IMR-90 (cell line): Measurements from ENCODE around the gene PROK2. TPM values are rescaled to one million over a fixed set of nuclear protein-coding genes. Genes with fewer than 3 reads are reported as not detected.

Source experiments
- ATAC-seq: fragments of 200-7000 bp; cut with Tn5 transposase; 2 replicates; pipeline ENCODE4 v1.9.1; 2020; ENCODE audit warnings: low read depth, mild to moderate bottlenecking, moderate library complexity
- BruUV-seq: library from RNA; stranded (reverse); fragments of 400-500 nt; replicated peaks from 2 replicates; lab custom pipeline; 2021; lab: Mats Ljungman, UMichigan
- CTCF ChIA-PET: fragments of 300-600 bp; formaldehyde crosslinking; extraction: SDS; loops from one replicate; lab custom pipeline; 2021; ENCODE audit warnings: antibody characterized with exemption; lab: Yijun Ruan, JAX
- POLR2A ChIA-PET: fragments of 300-600 bp; sonication (Branson Sonifier 250); formaldehyde crosslinking; loops from one replicate; lab custom pipeline; 2022; ENCODE audit warnings: antibody characterized with exemption; ENCODE audit not compliant: unreplicated experiment; lab: Charles Lee
- DNase-seq: peaks from one replicate; pipeline ENCODE4 v3.0.0; 2013
- H2AFZ ChIP-seq: replicated peaks from 2 replicates; pipeline ENCODE3; 2013; ENCODE audit warnings: low read length, mild to moderate bottlenecking; ENCODE audit not compliant: poor library complexity
- H2AK5ac ChIP-seq: 2 replicates; pipeline ENCODE4 v1.6.1; 2013; ENCODE audit warnings: low read depth, low read length, inconsistent platforms
- H2AK9ac ChIP-seq: replicated peaks from 2 replicates; pipeline ENCODE3; 2013; ENCODE audit warnings: mild to moderate bottlenecking, low read depth, low read length, moderate library complexity; ENCODE audit not compliant: poor library complexity
- H2BK120ac ChIP-seq: 2 replicates; pipeline ENCODE4 v1.6.1; 2013; ENCODE audit warnings: low read depth, low read length, inconsistent platforms
- H2BK15ac ChIP-seq: 3 replicates; pipeline ENCODE4 v1.6.1; 2013; ENCODE audit warnings: low read depth, low read length, inconsistent platforms
- H2BK20ac ChIP-seq: 2 replicates; pipeline ENCODE4 v1.6.1; 2013; ENCODE audit warnings: low read depth, mild to moderate bottlenecking, inconsistent platforms, low read length, moderate library complexity
- H2BK5ac ChIP-seq: 2 replicates; pipeline ENCODE4 v1.6.1; 2013; ENCODE audit warnings: mild to moderate bottlenecking, low read depth, low read length, inconsistent platforms; ENCODE audit not compliant: poor library complexity, severe bottlenecking
- H3K14ac ChIP-seq: replicated peaks from 2 replicates; pipeline ENCODE4 v1.6.1; 2013; ENCODE audit warnings: low read depth, low read length, inconsistent platforms
- H3K18ac ChIP-seq: 2 replicates; pipeline ENCODE4 v1.6.1; 2013; ENCODE audit warnings: low read depth, low read length, control low read depth
- H3K23ac ChIP-seq: 2 replicates; pipeline ENCODE4 v1.6.1; 2013; ENCODE audit warnings: low read depth, low read length, inconsistent platforms
- H3K27ac ChIP-seq: 2 replicates; pipeline ENCODE4 v1.5.1; 2013; ENCODE audit warnings: mild to moderate bottlenecking, control low read depth, low read length; ENCODE audit not compliant: insufficient read depth
- H3K27me3 ChIP-seq: 2 replicates; pipeline ENCODE4 v1.6.1; 2013; ENCODE audit warnings: low read length; ENCODE audit not compliant: control insufficient read depth, insufficient read depth
- H3K36me3 ChIP-seq: 2 replicates; pipeline ENCODE4 v1.6.1; 2013; ENCODE audit warnings: low read length, mixed read lengths; ENCODE audit not compliant: control insufficient read depth, insufficient read depth
- H3K4ac ChIP-seq: 2 replicates; pipeline ENCODE4 v1.6.1; 2013; ENCODE audit warnings: low read depth, low read length, inconsistent platforms
- H3K4me1 ChIP-seq: 2 replicates; pipeline ENCODE4 v1.6.1; 2013; ENCODE audit warnings: low read length, mixed read lengths; ENCODE audit not compliant: control insufficient read depth, insufficient read depth
- H3K4me2 ChIP-seq: 2 replicates; pipeline ENCODE4 v1.6.1; 2013; ENCODE audit warnings: low read depth, mild to moderate bottlenecking, control low read depth, low read length, moderate library complexity
- H3K4me3 ChIP-seq: 2 replicates; pipeline ENCODE4 v1.5.1; 2013; ENCODE audit warnings: low read depth, mild to moderate bottlenecking, control low read depth, low read length, moderate library complexity; ENCODE audit not compliant: insufficient read depth
- H3K56ac ChIP-seq: 2 replicates; pipeline ENCODE4 v1.6.1; 2013; ENCODE audit warnings: low read length, inconsistent platforms; ENCODE audit not compliant: insufficient read depth; ENCODE audit errors: extremely low read depth
- H3K79me1 ChIP-seq, 2 experiments: 2 replicates each; pipeline ENCODE4 v1.6.1; 2013; ENCODE audit warnings: low read length in 2 of 2, inconsistent platforms in 1 of 2, low read depth in 1 of 2
- H3K9ac ChIP-seq: 2 replicates; pipeline ENCODE4 v1.6.1; 2013; ENCODE audit warnings: low read depth, low read length, control low read depth
- H3K9me1 ChIP-seq: 2 replicates; pipeline ENCODE4 v1.6.1; 2013; ENCODE audit warnings: low read length, inconsistent platforms; ENCODE audit not compliant: insufficient read depth
- H3K9me3 ChIP-seq: 2 replicates; pipeline ENCODE4 v1.6.1; 2013; ENCODE audit warnings: low read length; ENCODE audit not compliant: control insufficient read depth, insufficient read depth
- H4K20me1 ChIP-seq: 2 replicates; pipeline ENCODE4 v1.6.1; 2013; ENCODE audit warnings: low read length, inconsistent platforms; ENCODE audit not compliant: insufficient read depth
- H4K5ac ChIP-seq: 2 replicates; pipeline ENCODE4 v1.6.1; 2013; ENCODE audit warnings: mild to moderate bottlenecking, low read depth, low read length, control low read depth
- H4K8ac ChIP-seq, 2 experiments: 2 replicates each; pipeline ENCODE4 v1.6.1; 2013; ENCODE audit warnings: low read depth in 2 of 2, low read length in 2 of 2, control low read depth in 1 of 2, inconsistent platforms in 1 of 2
- H4K91ac ChIP-seq: 2 replicates; pipeline ENCODE4 v1.6.1; 2013; ENCODE audit warnings: low read depth, low read length, inconsistent platforms; ENCODE audit not compliant: insufficient read depth
- BHLHE40 ChIP-seq: fragments of 150-350 bp; IDR thresholded peaks from 2 replicates; pipeline ENCODE4 v1.6.1; 2016; ENCODE audit warnings: mild to moderate bottlenecking, low read depth, low read length
- CHD1 ChIP-seq: IDR thresholded peaks from 2 replicates; pipeline ENCODE4 v1.6.1; 2012; ENCODE audit warnings: low read depth, low read length, improper control_type of control experiment
- ELK1 ChIP-seq: fragments of 150-350 bp; IDR thresholded peaks from 2 replicates; pipeline ENCODE4 v1.6.1; 2016; ENCODE audit warnings: low read depth, mild to moderate bottlenecking, low read length, moderate library complexity, borderline replicate concordance
- MAFK ChIP-seq: IDR thresholded peaks from 2 replicates; pipeline ENCODE4 v1.6.1; 2012; ENCODE audit warnings: low read depth, low read length, improper control_type of control experiment
- MAZ ChIP-seq: IDR thresholded peaks from 2 replicates; pipeline ENCODE4 v1.6.1; 2012; ENCODE audit warnings: low read depth, mild to moderate bottlenecking, low read length, improper control_type of control experiment, moderate library complexity, borderline replicate concordance
- MXI1 ChIP-seq: IDR thresholded peaks from 2 replicates; pipeline ENCODE4 v1.6.1; 2012; ENCODE audit warnings: low read depth, mild to moderate bottlenecking, low read length, moderate library complexity, borderline replicate concordance
- NFE2L2 ChIP-seq: fragments of 150-350 bp; IDR thresholded peaks from 2 replicates; pipeline ENCODE4 v1.6.1; 2016; ENCODE audit warnings: low read depth, mild to moderate bottlenecking, low read length
- POLR2A ChIP-seq: IDR thresholded peaks from 2 replicates; pipeline ENCODE4 v1.6.1; 2012; ENCODE audit warnings: mild to moderate bottlenecking, low read depth, low read length
- RAD21 ChIP-seq: IDR thresholded peaks from 2 replicates; pipeline ENCODE4 v1.6.1; 2012; ENCODE audit warnings: low read length, improper control_type of control experiment
- RCOR1 ChIP-seq: IDR thresholded peaks from 2 replicates; pipeline ENCODE4 v1.6.1; 2012; ENCODE audit warnings: mild to moderate bottlenecking, low read length, improper control_type of control experiment; ENCODE audit not compliant: insufficient replicate concordance
- RFX5 ChIP-seq: IDR thresholded peaks from 2 replicates; pipeline ENCODE4 v1.8.0; 2012; ENCODE audit warnings: low read depth, mild to moderate bottlenecking, low read length, moderate library complexity
- SMC3 ChIP-seq: fragments of 150-350 bp; IDR thresholded peaks from 2 replicates; pipeline ENCODE4 v1.6.1; 2016; ENCODE audit warnings: low read depth, mild to moderate bottlenecking, antibody characterized with exemption, low read length, moderate library complexity
- USF2 ChIP-seq: fragments of 150-350 bp; IDR thresholded peaks from 2 replicates; pipeline ENCODE4 v1.6.1; 2017; ENCODE audit warnings: mild to moderate bottlenecking, antibody characterized with exemption, low read length, low read depth
- WGBS, 2 experiments: methylation state at CpG; one replicate each; pipeline versions ENCODE4 v1.1.5 to v1.1.7; 2013; ENCODE audit warnings: missing lambda C conversion rate in 2 of 2; ENCODE audit not compliant: insufficient read length in 1 of 2; ENCODE audit errors: extremely low coverage in 2 of 2; 5-methylcytosine and 5-hydroxymethylcytosine counted together
- dilution Hi-C: fragments of 300-500 bp; cut with HindIII; formaldehyde crosslinking; loops from one replicate; pipeline ENCODE4 v1.14.3; 2018; ENCODE audit warnings: low sequenced_read_pairs; ENCODE audit not compliant: unreplicated experiment
- in situ Hi-C: fragments of 300-500 bp; cut with MboI; formaldehyde crosslinking; loops from 3 replicates; pipeline ENCODE4 v1.14.3; 2019; ENCODE audit warnings: low sequenced_read_pairs, inconsistent platforms, mixed read lengths
- intact Hi-C: fragments of 100-400 bp; cut with micrococcal nuclease; formaldehyde crosslinking; loops from 2 replicates; pipeline ENCODE4 v1.10.0; 2022
- polyA plus RNA-seq, 3 experiments: library from polyadenylated mRNA; depleted of rRNA; stranded (reverse); fragments of >200 nt; gene quantifications; 2 replicates each; pipeline ENCODE4 v1.2.3, GENCODE V29; 2012; ENCODE audit warnings: low replicate concordance in 1 of 3
- total RNA-seq: library from RNA; depleted of rRNA; stranded (reverse); fragments of >200 nt; gene quantifications from 2 replicates; pipeline ENCODE4 v1.2.3, GENCODE V29; 2012
- TF ChIP-seq, protein P1 (sequence below): conservative IDR thresholded peaks from 2 replicates; pipeline ENCODE4 v1.5.1; 2012; ENCODE audit warnings: mild to moderate bottlenecking, low read depth, low read length, improper control_type of control experiment

PROK2 gene
- total and polyA plus RNA-seq, 2 of the 4 experiments (the other 2 are of a cell fraction): not detected

DNA sequence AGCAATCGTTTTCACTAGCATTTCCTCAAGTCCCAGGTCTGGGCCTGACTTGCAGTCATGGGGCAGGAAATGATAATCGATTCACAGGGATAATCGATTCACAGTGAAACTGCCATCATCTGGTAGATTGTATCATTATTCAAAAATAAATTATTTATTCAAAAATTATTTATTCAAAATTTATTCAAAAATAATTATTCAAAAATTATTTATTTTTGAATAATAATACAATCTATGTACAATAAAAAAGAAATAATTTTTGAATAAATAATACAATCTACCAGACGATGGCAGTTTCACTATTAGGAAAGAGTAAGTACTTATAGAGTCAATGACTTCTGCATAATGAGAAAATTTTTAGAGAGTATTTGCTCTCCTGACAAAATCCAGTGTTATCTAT, 28.1 kb upstream of the PROK2 start:
- Histone ChIP-seq H2BK15ac (no peak overlapping the region), H3K23ac (no peak overlapping the region), H4K20me1 (no peaks in the 10 kb centered on the region), H3K4ac (no peak overlapping the region), H3K9me3 (no peaks in the 10 kb centered on the region), H2BK5ac (no peak overlapping the region), H3K4me2 (no peak overlapping the region), H3K56ac (no peak overlapping the region), H2AK9ac (no peak overlapping the region), H3K27ac (no peak overlapping the region), H3K4me3 (no peak overlapping the region), H4K5ac (no peak overlapping the region), H3K4me1 (no peaks in the 10 kb centered on the region), H3K9me1 (no peaks in the 10 kb centered on the region), H4K91ac (no peak overlapping the region), H3K14ac (no peak overlapping the region), H2AK5ac (no peak overlapping the region), H3K36me3 (no peaks in the 10 kb centered on the region), H3K18ac (no peak overlapping the region), H2BK120ac (no peak overlapping the region), H2BK20ac (no peak overlapping the region), H3K27me3 (peaks cover 4% of the 10 kb centered on the region; the same call in 1 of the 2 replicates), H2AFZ (no peak overlapping the region), H3K79me1 (no peaks in the 10 kb centered on the region), H4K8ac (no peak overlapping the region), H3K9ac (no peak overlapping the region)
- WGBS, 2 experiments: no CpG with 5 or more reads among the region's 4 CpGs
- ChIA-PET POLR2A (no interaction called here), CTCF (no interaction called here)
- TF ChIP-seq MAZ: no peak
- no peak for TF ChIP-seq RAD21
- TF ChIP-seq SMC3: no peak
- TF ChIP-seq BHLHE40: no peak
- TF ChIP-seq RCOR1: no peak
- no peak for TF ChIP-seq CHD1
- TF ChIP-seq POLR2A: no peak
- TF ChIP-seq ELK1: no peak
- no peak for TF ChIP-seq MAFK
- TF ChIP-seq MXI1: no peak
- no peak for TF ChIP-seq NFE2L2
- TF ChIP-seq USF2: no peak
- TF ChIP-seq, protein P1, sequence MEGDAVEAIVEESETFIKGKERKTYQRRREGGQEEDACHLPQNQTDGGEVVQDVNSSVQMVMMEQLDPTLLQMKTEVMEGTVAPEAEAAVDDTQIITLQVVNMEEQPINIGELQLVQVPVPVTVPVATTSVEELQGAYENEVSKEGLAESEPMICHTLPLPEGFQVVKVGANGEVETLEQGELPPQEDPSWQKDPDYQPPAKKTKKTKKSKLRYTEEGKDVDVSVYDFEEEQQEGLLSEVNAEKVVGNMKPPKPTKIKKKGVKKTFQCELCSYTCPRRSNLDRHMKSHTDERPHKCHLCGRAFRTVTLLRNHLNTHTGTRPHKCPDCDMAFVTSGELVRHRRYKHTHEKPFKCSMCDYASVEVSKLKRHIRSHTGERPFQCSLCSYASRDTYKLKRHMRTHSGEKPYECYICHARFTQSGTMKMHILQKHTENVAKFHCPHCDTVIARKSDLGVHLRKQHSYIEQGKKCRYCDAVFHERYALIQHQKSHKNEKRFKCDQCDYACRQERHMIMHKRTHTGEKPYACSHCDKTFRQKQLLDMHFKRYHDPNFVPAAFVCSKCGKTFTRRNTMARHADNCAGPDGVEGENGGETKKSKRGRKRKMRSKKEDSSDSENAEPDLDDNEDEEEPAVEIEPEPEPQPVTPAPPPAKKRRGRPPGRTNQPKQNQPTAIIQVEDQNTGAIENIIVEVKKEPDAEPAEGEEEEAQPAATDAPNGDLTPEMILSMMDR: no peak
- no peak for TF ChIP-seq RFX5
- BruUV-seq: no TSS peak
- ATAC-seq (no peak), DNase-seq (no peak)
- dilution Hi-C loops: no loop called here
- intact Hi-C loops: no loop called here
- in situ Hi-C loops: no loop called here
